Peyer's patch (tissue), 4 donors: ENCODE results near the gene ZNF667. TPM values are rescaled to one million over a fixed set of nuclear protein-coding genes. Genes with fewer than 3 reads are reported as not detected.
A peak's percentile ranks its signal among the peaks of the same experiment; 100 is the strongest.

Experiments
- DNase-seq, 3 donors: peaks; one replicate each; pipeline ENCODE4 v3.0.0-alpha.2; 2017 to 2019
- H3K27ac ChIP-seq, 4 donors: fragments of 200-600 bp; sonication (generic); one replicate each; pipeline ENCODE4 v1.5.1; 2016 to 2019
- H3K27me3 ChIP-seq, 2 donors: fragments of 200-600 bp; sonication (generic); one replicate each; pipeline ENCODE4 v1.5.1; 2019
- H3K36me3 ChIP-seq, 3 donors: fragments of 200-600 bp; sonication (generic); one replicate each; pipeline ENCODE4 v1.5.1; 2016 to 2019
- H3K4me1 ChIP-seq, 4 donors: fragments of 200-600 bp; sonication (generic); one replicate each; pipeline ENCODE4 v1.5.1; 2016 to 2019
- H3K4me3 ChIP-seq, 4 donors: fragments of 200-600 bp; sonication (generic); 1 replicate in 3 of 4; 2 replicates in 1 of 4; pipeline ENCODE4 v1.5.1; 2016 to 2019; ENCODE audit warnings: mild to moderate bottlenecking in 1 of 4
- H3K9me3 ChIP-seq, 4 donors: fragments of 200-600 bp; sonication (generic); one replicate each; pipeline ENCODE4 v1.5.1; 2016 to 2019; ENCODE audit warnings: mild to moderate bottlenecking in 1 of 4
- CTCF ChIP-seq, 6 experiments: fragments of 450-650 bp in 4 of 6; fragments of 200-600 bp in 2 of 6; sonication (generic) in 1 of 6; IDR thresholded peaks; one replicate each; pipeline ENCODE4 v1.5.1; 2017 to 2019; ENCODE audit warnings: antibody characterized with exemption in 6 of 6, mild to moderate bottlenecking in 3 of 6, moderate library complexity in 1 of 6
- POLR2A ChIP-seq, 2 donors: fragments of 450-650 bp; IDR thresholded peaks; one replicate each; pipeline ENCODE4 v1.5.1; 2017; ENCODE audit warnings: antibody characterized with exemption in 2 of 2, mild to moderate bottlenecking in 2 of 2, moderate library complexity in 2 of 2
- total RNA-seq, 4 donors: library from RNA; depleted of rRNA; stranded (reverse); fragments of >200 nt; gene quantifications; one replicate each; pipeline ENCODE4 v1.1.0, GENCODE V29; 2016

Gene ZNF667
- total RNA-seq, 4 donors from 2014 or later: 0.54 to 0.95 TPM; not detected in 2

GRCh38 chr19:56400485-56400884 is 76.7 kb downstream of the ZNF667 start:
- no peak for DNase-seq
- H3K4me1 ChIP-seq: peaks cover 0 to 8% (median 2%) of the 10 kb centered on the region in 4 donors
- H3K36me3 ChIP-seq: peaks cover 0 to 16% (median 0%) of the 10 kb centered on the region in 3 donors
- H3K9me3 ChIP-seq: peaks cover 0 to 45% (median 5%) of the 10 kb centered on the region in 4 donors
- no peak overlapping the region for H3K4me3 ChIP-seq
- TF ChIP-seq CTCF (IDR thresholded peaks at IDR 0.05) (no peak), POLR2A (IDR thresholded peaks at IDR 0.05) (no peak)
- H3K27me3 ChIP-seq: no peaks in the 10 kb centered on the region
- H3K27ac ChIP-seq: no peak overlapping the region

- Histone ChIP-seq H3K9me3 (peaks cover 0 to 49% (median 6%) of the 10 kb centered on the region in 4 donors), H3K4me1 (no peaks in the 10 kb centered on the region), H3K27ac (no peak overlapping the region), H3K36me3 (peaks cover 0 to 16% (median 0%) of the 10 kb centered on the region in 3 donors), H3K4me3 (no peak overlapping the region), H3K27me3 (no peaks in the 10 kb centered on the region)
- DNase-seq: no peak
- TF ChIP-seq POLR2A (IDR thresholded peaks at IDR 0.05): no peak
- no peak for TF ChIP-seq CTCF (IDR thresholded peaks at IDR 0.05)
Measured at GRCh38 chr19:56398809-56399208, 78.3 kb downstream of the ZNF667 start.

DNA sequence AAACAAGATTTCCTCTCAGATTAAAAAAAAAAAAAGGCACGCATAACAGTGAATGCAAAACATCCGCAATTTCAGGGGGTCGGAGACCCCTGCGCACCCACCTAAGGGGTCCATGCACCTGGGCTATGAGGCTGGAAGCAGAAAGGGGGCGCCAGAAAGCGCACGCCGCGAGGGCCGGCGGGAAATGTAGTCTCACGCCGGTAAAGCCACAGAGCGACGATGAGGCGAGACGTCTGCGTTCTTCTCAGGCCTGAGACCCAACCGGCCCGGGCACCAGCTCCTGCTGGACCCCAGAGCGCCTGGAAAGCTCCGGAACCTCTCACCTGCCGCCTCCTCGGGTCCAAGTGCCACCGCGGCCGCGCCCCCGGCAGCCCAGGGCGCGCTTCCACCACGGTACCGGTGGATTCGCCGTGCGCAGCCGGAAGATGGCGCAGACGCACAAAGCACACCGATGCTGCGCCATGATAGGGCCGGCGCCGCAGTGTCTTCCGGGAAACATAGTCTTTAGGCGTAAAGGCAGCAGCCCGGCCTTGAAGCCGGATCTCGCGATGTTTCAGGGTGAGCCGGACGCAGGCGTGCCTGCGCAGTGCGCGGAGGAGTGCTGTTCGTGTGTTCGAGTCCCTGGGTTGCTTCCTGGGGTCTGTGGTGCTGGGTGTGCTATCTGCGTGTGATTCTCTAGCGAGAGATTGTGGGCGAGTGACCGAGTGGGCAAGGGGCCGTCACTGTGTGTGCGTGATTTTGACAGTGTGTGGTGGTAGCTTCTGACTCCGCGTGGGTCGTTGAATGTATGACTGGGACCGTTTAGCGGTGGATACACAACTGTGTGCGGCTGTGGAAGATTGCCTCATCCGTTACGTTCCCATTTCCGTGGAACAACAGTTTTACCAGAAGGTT is 83.8 kb downstream of the ZNF667 start, which contains the start of gene ZNF582:
ZNF582 (minus strand) TSS at position 416 of the 894 bp plus-strand sequence. CDS start 1,782 bp downstream, outside the sequence.
- Histone ChIP-seq H3K4me3 (peak within 1 kb of the TSS; percentile 61 to 76 (median 62)), H3K27me3 (no peaks in the 10 kb centered on the region), H3K27ac (peak within 1 kb of the TSS; percentile 86 to 93 (median 90)), H3K4me1 (no peaks in the 10 kb centered on the region), H3K9me3 (peaks cover 0 to 15% (median 2%) of the 10 kb centered on the region in 4 donors), H3K36me3 (peaks cover 0 to 22% (median 0%) of the 10 kb centered on the region in 3 donors)
- TF ChIP-seq POLR2A (IDR thresholded peaks at IDR 0.05) (no peak), CTCF (IDR thresholded peaks at IDR 0.05) (peak; percentile 37 to 56 (median 48))
- DNase-seq: peak; percentile 89 to 97 (median 95)

Other genes starting within 250 kb of the ZNF667 start
- gene EDDM13, start 204.6 kb downstream of the ZNF667 start, total RNA-seq: not detected
- 10 to 100 TPM; 14.9 to 19.0 (median 15.3) TPM for gene ZSCAN5A, start 162.5 kb downstream of the ZNF667 start, total RNA-seq
- gene ZNF582, start 83.8 kb downstream of the ZNF667 start, total RNA-seq: 10 to 100 TPM in 1 of 4 donors, 1 to 10 TPM in 3; 1.9 to 10.7 (median 3.0) TPM
- gene ZNF583, start 73.0 kb downstream of the ZNF667 start, total RNA-seq: 1 to 10 TPM; 1.3 to 3.6 (median 3.3) TPM
- 1 to 10 TPM; 1.1 to 7.4 (median 2.1) TPM for gene ZNF471, start 30.5 kb upstream of the ZNF667 start, total RNA-seq
- gene ZFP28, start 61.6 kb upstream of the ZNF667 start, total RNA-seq: 10 to 100 TPM in 1 of 4 donors, 1 to 10 TPM in 3; 3.9 to 28.9 (median 8.1) TPM
- 1 to 10 TPM in 3 of 4 donors, under 1 TPM in 1; 0.53 to 7.4 (median 3.0) TPM for gene ZNF470, start 90.1 kb upstream of the ZNF667 start, total RNA-seq
- 1 to 10 TPM; 3.0 to 7.5 (median 6.8) TPM for gene ZNF71, start 118.0 kb upstream of the ZNF667 start, total RNA-seq
- 1 to 10 TPM in 1 of 4 donors, not detected in 3; 2.1 TPM for gene SMIM17, start 165.8 kb upstream of the ZNF667 start, total RNA-seq
- gene ZNF835, start 194.4 kb upstream of the ZNF667 start, total RNA-seq: 1 to 10 TPM in 3 of 4 donors, under 1 TPM in 1; 0.94 to 1.7 (median 1.2) TPM